HPDE6-E6E7 (cell line): ENCODE data around the gene CAPN12.

Experiments used
- DNase-seq: peaks from one replicate; pipeline ENCODE4 v3.0.0; 2011; ENCODE audit warnings: missing footprints; ENCODE audit errors: extremely low spot score

The CAPN12 gene

GRCh38 chr19:38697197-38697596 is 47.1 kb downstream of the CAPN12 start:
- no peak for DNase-seq

DNA sequence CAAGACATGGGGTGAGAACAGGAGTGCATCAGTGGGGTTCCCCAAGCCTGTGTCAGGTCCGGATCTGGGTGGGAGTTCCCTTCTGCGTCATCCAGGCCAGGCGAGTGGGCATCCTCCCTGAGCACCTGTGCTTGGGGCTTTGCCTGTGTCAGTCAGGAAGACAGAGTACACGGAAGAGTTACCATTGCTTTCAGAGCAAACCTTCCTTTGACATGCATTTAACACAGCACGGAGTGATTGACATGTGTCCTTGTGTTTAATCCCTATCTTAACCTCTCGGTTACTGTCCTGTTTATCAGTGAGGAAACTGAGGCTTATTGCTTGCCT is 47.6 kb downstream of the CAPN12 start:
- no peak for DNase-seq

GRCh38 chr19:38695832-38696728 is 48.2 kb downstream of the CAPN12 start:
- DNase-seq, result no peak

DNA sequence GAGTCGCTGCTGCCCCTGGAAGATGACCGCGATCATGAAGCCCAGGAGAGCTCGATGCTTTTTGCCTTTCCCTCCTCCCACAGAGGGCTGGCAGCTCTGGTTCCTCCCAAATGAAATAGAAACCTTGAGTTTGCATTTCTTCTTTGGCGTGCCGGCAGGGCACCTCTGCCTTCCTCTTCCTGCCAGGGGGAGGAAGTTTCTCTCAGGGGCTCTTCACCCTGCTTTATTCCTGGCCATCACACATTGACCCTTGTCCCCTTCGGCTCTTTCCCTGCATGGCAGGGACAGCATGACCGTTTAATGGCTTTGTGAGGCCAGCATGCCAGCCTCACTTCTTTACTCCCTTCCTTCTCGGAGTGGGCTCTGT is 49.0 kb downstream of the CAPN12 start:
- DNase-seq, result no peak

DNA sequence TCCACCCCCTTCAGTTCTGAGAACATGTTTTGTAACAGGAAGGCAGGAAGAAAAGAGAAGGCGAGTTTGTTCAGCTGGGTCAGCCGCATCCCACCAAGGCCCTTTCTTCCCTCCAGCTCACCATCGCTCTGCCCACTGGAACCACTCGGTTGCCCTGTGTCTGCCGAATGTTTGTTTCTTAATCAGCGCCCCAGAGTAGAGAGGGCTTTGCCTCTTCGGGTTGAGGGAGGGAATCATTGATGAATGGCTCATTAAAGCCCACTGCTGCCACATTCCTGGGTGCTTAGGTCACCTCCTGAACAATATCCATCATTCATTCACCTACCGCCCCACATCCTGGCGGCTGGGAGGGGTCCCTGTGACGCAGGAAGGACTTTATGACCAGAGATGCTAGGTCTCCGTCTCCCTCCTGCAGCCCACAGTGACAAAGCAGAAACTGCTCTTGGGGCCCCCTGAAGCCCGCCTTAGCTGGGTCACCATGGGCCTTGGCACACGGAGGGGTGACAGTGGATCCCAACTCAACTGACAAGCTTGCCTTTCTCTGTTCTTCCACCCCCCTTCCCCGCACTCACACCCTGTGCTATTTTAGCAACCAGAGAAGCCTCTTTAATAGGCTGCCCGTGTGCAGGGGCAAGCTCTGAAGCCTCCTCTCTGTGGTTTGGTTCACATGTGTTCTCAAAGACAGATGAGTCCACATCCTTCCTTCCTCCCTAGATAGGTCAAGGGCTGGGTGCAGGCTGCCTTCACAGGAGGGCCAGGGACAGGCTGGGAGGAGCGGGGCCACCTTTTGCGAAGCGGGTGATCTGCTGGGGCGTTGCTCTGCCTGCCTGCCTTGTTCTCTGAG is 50.7 kb downstream of the CAPN12 start:
- peak; percentile 49 for DNase-seq

- no peak for DNase-seq
These were observed 51.6 kb downstream of the CAPN12 start for GRCh38 chr19:38692458-38693379.

- no peak for DNase-seq
These were observed 52.3 kb downstream of the CAPN12 start for GRCh38 chr19:38691938-38692457.

DNA sequence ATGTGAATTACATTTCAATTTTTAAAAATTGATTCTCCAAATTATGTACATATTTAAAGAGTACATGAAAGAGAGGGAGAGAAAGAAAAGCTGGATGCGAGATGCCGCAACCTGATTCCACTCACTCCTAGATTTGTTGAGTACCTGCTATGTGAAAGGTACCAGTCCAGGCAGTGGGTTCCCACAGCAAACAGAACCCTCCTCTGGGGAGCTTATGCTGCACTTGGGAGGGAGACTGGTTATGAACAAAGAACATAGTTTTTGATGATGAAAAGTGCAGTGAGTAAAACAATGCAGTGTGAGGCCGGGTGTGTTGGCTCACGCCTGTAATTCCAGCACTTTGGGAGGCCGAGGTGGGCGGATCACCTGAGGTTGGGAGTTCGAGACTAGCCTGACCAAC is 53.4 kb downstream of the CAPN12 start:
- no peak for DNase-seq

GRCh38 chr19:38690146-38690545 is 54.1 kb downstream of the CAPN12 start:
- no peak for DNase-seq

- DNase-seq, result no peak
These were observed 56.4 kb downstream of the CAPN12 start for GRCh38 chr19:38687837-38688378.

GRCh38 chr19:38686530-38686888 is 57.8 kb downstream of the CAPN12 start:
- DNase-seq, result no peak

DNA sequence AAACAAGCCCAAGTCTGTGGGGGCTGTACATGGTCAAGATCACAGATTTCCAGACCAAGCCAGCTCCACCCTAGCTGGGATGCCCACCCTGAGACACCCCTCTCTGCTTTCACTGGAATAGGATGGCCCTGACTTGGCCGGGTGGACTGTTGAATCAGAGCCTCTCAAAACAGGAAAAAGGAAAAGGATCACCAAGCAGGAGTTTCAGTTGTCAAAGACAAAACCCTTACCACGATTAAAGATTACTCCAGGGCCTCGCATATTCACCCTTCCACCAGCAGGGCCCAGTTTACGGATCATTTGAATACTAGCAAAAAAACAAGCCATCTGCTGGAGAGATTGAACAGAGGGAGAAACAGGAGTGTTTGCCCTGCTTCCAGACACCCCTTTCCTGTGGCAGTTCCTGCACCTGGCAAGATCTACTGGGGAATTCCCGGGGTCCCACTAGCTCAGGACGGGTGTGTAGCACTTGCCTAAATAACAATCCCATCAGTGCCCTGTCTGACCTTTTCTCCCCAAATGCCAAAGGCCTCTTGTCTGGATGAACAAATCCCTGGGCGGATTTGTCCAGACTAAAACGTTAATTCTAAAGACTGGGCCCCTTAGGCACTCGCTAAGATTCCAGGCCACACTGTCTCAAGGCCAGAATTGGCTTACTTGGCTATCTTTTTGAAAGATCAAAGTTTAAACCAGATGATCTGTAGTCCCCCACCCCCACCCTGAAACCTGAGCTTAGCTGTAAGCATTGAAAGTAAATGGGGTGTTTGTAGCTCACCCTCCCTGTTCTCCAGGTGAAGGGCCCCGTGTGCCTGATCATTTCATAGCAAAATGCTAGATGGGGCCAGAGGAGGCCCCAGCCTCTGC is 58.4 kb downstream of the CAPN12 start:
- DNase-seq, result no peak

DNA sequence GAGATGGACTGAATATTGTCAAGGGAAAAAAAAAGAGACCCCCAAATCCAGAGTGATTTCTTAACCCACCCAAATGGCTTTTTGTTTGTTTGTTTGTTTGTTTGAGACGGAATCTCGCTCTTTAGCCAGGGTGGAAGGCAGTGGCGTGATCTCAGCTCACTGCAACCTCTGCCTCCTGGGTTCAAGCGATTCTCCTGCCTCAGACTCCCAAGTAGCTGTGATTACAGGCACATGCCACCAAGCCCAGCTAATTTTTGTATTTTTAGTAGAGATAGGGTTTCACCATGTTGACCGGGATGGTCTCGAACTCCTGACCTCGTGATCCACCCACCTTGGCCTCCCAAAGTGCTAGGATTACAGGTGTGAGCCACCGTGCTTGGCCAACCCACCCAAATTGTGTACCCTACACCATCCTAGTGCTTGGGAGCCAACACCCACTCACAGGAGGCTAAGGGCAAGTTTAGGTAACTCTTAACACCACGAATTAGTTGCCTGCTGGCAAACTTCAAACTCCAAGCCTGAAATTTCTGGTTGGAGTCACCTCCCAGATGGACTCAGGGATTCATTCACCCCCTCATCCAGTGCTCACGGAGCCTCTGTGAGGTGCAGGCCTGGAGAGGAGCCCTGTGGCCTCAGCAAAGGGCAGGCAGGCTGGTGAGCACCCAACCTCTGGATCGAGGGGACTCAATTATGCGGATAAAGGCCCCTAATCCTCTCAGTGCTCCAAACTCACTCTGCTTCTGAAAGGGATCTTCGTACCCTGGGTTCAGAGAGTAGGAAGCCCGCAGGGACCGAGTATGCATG is 59.2 kb downstream of the CAPN12 start:
- no peak for DNase-seq

DNA sequence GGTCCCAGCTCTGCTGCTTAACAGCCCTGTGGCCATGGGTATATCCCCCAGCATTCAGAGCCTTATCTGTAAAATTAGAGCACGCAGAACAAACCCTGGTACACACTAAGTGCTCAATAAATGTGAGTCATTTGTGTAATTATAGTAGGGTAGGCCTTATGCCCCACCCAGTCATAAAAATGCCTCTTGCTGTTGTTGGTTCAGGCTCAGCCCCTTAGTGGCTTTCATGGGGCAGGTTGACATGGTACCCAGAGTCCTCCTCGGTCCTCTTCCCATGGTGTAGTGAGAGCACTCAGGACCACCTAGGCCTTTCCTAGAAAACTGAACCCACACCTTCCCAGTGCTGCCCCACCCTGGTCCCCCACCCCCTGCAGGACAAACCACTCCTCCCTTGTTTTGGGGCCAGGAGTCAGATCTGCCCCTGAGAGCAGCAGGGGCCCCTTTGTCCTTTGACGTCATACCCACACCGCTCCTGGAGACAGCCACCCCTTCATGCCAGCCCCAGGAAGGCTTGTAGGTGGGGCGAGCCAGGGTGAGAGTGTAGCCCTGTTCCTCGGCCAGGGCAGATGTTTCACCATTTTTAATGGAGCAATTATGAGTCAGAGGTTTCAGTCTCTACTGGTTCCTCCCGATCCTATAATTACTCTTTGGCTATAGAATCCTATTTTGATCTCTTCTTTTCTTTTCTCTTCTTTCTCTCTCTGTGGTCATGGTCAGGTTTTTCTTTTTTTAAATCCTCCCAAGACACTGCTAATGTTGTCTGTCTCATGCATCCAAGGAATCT is 60.0 kb downstream of the CAPN12 start:
- DNase-seq, result peak; percentile 95

DNA sequence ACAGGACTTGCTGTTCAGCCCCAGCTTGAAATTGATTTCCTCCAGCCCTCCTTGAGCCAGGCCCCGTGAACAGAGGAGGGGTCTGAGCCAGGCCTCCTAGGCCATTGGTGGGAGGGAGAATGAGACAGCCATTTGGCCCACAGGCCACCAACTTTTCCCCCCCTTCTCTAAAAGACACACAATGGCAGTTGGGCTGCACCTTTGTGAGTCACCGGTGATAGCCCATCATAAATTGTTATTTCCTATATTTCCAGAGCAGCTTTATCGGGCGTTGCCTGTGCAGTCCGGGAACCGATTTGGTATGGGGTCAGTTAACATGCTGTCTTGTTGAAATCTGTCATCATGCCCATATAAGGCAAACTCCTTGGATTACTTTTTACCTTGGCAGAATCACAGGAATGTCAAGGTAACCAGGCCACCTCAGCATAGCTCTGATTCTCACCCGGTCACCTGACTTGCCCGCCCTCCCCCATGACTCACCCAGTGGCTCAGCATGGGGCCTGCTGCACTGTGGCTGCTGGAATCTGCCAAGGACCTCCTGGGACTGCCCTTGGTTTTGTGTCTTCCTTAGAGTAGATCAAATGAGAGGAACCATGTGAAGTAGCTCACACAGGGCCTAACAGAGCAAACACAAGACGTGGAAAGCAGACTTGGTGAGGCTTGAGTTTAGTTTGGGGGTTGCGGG is 60.7 kb downstream of the CAPN12 start:
- DNase-seq, result peak; percentile 91

DNA sequence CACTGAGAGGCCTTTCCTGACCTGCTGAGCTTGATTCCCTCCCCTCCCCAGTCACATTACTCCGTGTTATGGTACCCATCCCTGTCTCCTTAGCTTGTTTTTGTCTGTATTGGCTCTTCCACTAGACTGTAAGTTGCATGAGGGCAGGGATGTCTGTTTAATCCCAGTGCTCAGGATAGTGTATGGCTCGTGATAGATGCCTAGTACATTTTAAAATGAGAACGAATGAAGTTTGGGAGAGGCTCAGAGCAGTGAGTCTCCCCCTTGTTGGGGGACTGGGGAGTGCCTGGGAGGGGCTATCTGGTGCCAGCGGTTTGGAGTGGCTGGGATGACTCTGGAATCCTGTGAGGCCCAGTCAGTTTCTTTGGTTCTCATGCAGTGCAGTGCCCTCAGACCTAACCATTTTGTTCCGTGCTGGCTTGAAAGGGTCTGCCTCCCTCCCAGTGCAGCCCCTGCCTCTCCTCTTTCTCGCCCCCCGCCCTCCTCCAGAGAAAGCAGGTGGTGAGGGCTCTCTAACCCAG is 61.3 kb downstream of the CAPN12 start:
- DNase-seq, result no peak

DNA sequence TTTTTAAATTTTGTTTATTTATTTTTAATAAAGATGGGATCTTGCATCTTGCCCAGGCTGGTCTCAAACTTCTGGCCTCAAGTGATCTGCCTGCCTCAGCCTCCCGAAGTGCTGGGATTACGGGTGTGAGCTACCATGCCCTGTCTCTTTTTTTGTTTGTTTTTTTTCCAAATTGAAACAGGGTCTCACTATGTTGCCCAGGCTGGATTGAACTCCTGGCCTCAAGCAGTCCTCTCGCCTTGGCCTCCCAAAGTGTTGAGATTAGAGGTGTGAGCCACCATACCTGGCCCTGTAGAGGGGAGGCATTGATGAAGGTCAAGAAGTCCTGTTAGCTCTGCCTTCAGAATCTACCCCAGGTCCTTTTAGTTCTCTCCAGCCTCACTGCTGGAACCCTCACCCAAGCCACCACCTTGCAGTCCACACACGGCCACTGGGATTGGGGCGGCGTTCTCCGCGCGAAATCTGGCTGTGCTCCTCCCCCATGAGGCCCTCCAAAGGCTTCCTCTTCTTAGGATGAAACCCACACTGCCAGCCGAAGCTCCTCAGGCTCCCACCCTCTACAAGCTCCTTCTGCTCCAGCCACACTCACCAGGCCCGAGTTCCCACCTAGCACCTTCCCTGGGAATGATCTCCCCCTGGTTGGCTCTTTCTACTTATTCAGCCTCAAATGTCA is 61.9 kb downstream of the CAPN12 start:
- no peak for DNase-seq
